IMR-90 (cell line): ENCODE data around the gene UBE2E2. TPM values are rescaled to one million over a fixed set of nuclear protein-coding genes. Genes with fewer than 3 reads are reported as not detected.

Experiments
- ATAC-seq: fragments of 200-7000 bp; cut with Tn5 transposase; 2 replicates; pipeline ENCODE4 v1.9.1; 2020; ENCODE audit warnings: low read depth, mild to moderate bottlenecking, moderate library complexity
- BruUV-seq: library from RNA; stranded (reverse); fragments of 400-500 nt; replicated peaks from 2 replicates; lab custom pipeline; 2021; lab: Mats Ljungman, UMichigan
- CTCF ChIA-PET: fragments of 300-600 bp; formaldehyde crosslinking; extraction: SDS; loops from one replicate; lab custom pipeline; 2021; ENCODE audit warnings: antibody characterized with exemption; lab: Yijun Ruan, JAX
- POLR2A ChIA-PET: fragments of 300-600 bp; sonication (Branson Sonifier 250); formaldehyde crosslinking; loops from one replicate; lab custom pipeline; 2022; ENCODE audit warnings: antibody characterized with exemption; ENCODE audit not compliant: unreplicated experiment; lab: Charles Lee
- DNase-seq: peaks from one replicate; pipeline ENCODE4 v3.0.0; 2013
- H2AFZ ChIP-seq: replicated peaks from 2 replicates; pipeline ENCODE3; 2013; ENCODE audit warnings: low read length, mild to moderate bottlenecking; ENCODE audit not compliant: poor library complexity
- H2AK5ac ChIP-seq: 2 replicates; pipeline ENCODE4 v1.6.1; 2013; ENCODE audit warnings: low read depth, low read length, inconsistent platforms
- H2AK9ac ChIP-seq: replicated peaks from 2 replicates; pipeline ENCODE3; 2013; ENCODE audit warnings: mild to moderate bottlenecking, low read depth, low read length, moderate library complexity; ENCODE audit not compliant: poor library complexity
- H2BK120ac ChIP-seq: 2 replicates; pipeline ENCODE4 v1.6.1; 2013; ENCODE audit warnings: low read depth, low read length, inconsistent platforms
- H2BK15ac ChIP-seq: 3 replicates; pipeline ENCODE4 v1.6.1; 2013; ENCODE audit warnings: low read depth, low read length, inconsistent platforms
- H2BK20ac ChIP-seq: 2 replicates; pipeline ENCODE4 v1.6.1; 2013; ENCODE audit warnings: low read depth, mild to moderate bottlenecking, inconsistent platforms, low read length, moderate library complexity
- H2BK5ac ChIP-seq: 2 replicates; pipeline ENCODE4 v1.6.1; 2013; ENCODE audit warnings: mild to moderate bottlenecking, low read depth, low read length, inconsistent platforms; ENCODE audit not compliant: poor library complexity, severe bottlenecking
- H3K14ac ChIP-seq: replicated peaks from 2 replicates; pipeline ENCODE4 v1.6.1; 2013; ENCODE audit warnings: low read depth, low read length, inconsistent platforms
- H3K18ac ChIP-seq: 2 replicates; pipeline ENCODE4 v1.6.1; 2013; ENCODE audit warnings: low read depth, low read length, control low read depth
- H3K23ac ChIP-seq: 2 replicates; pipeline ENCODE4 v1.6.1; 2013; ENCODE audit warnings: low read depth, low read length, inconsistent platforms
- H3K27ac ChIP-seq: 2 replicates; pipeline ENCODE4 v1.5.1; 2013; ENCODE audit warnings: mild to moderate bottlenecking, control low read depth, low read length; ENCODE audit not compliant: insufficient read depth
- H3K27me3 ChIP-seq: 2 replicates; pipeline ENCODE4 v1.6.1; 2013; ENCODE audit warnings: low read length; ENCODE audit not compliant: control insufficient read depth, insufficient read depth
- H3K36me3 ChIP-seq: 2 replicates; pipeline ENCODE4 v1.6.1; 2013; ENCODE audit warnings: low read length, mixed read lengths; ENCODE audit not compliant: control insufficient read depth, insufficient read depth
- H3K4ac ChIP-seq: 2 replicates; pipeline ENCODE4 v1.6.1; 2013; ENCODE audit warnings: low read depth, low read length, inconsistent platforms
- H3K4me1 ChIP-seq: 2 replicates; pipeline ENCODE4 v1.6.1; 2013; ENCODE audit warnings: low read length, mixed read lengths; ENCODE audit not compliant: control insufficient read depth, insufficient read depth
- H3K4me2 ChIP-seq: 2 replicates; pipeline ENCODE4 v1.6.1; 2013; ENCODE audit warnings: low read depth, mild to moderate bottlenecking, control low read depth, low read length, moderate library complexity
- H3K4me3 ChIP-seq: 2 replicates; pipeline ENCODE4 v1.5.1; 2013; ENCODE audit warnings: low read depth, mild to moderate bottlenecking, control low read depth, low read length, moderate library complexity; ENCODE audit not compliant: insufficient read depth
- H3K56ac ChIP-seq: 2 replicates; pipeline ENCODE4 v1.6.1; 2013; ENCODE audit warnings: low read length, inconsistent platforms; ENCODE audit not compliant: insufficient read depth; ENCODE audit errors: extremely low read depth
- H3K79me1 ChIP-seq, 2 experiments: 2 replicates each; pipeline ENCODE4 v1.6.1; 2013; ENCODE audit warnings: low read length in 2 of 2, inconsistent platforms in 1 of 2, low read depth in 1 of 2
- H3K9ac ChIP-seq: 2 replicates; pipeline ENCODE4 v1.6.1; 2013; ENCODE audit warnings: low read depth, low read length, control low read depth
- H3K9me1 ChIP-seq: 2 replicates; pipeline ENCODE4 v1.6.1; 2013; ENCODE audit warnings: low read length, inconsistent platforms; ENCODE audit not compliant: insufficient read depth
- H3K9me3 ChIP-seq: 2 replicates; pipeline ENCODE4 v1.6.1; 2013; ENCODE audit warnings: low read length; ENCODE audit not compliant: control insufficient read depth, insufficient read depth
- H4K20me1 ChIP-seq: 2 replicates; pipeline ENCODE4 v1.6.1; 2013; ENCODE audit warnings: low read length, inconsistent platforms; ENCODE audit not compliant: insufficient read depth
- H4K5ac ChIP-seq: 2 replicates; pipeline ENCODE4 v1.6.1; 2013; ENCODE audit warnings: mild to moderate bottlenecking, low read depth, low read length, control low read depth
- H4K8ac ChIP-seq, 2 experiments: 2 replicates each; pipeline ENCODE4 v1.6.1; 2013; ENCODE audit warnings: low read depth in 2 of 2, low read length in 2 of 2, control low read depth in 1 of 2, inconsistent platforms in 1 of 2
- H4K91ac ChIP-seq: 2 replicates; pipeline ENCODE4 v1.6.1; 2013; ENCODE audit warnings: low read depth, low read length, inconsistent platforms; ENCODE audit not compliant: insufficient read depth
- BHLHE40 ChIP-seq: fragments of 150-350 bp; IDR thresholded peaks from 2 replicates; pipeline ENCODE4 v1.6.1; 2016; ENCODE audit warnings: mild to moderate bottlenecking, low read depth, low read length
- MXI1 ChIP-seq: IDR thresholded peaks from 2 replicates; pipeline ENCODE4 v1.6.1; 2012; ENCODE audit warnings: low read depth, mild to moderate bottlenecking, low read length, moderate library complexity, borderline replicate concordance
- WGBS, 2 experiments: methylation state at CpG; one replicate each; pipeline versions ENCODE4 v1.1.5 to v1.1.7; 2013; ENCODE audit warnings: missing lambda C conversion rate in 2 of 2; ENCODE audit not compliant: insufficient read length in 1 of 2; ENCODE audit errors: extremely low coverage in 2 of 2; 5-methylcytosine and 5-hydroxymethylcytosine counted together
- dilution Hi-C: fragments of 300-500 bp; cut with HindIII; formaldehyde crosslinking; loops from one replicate; pipeline ENCODE4 v1.14.3; 2018; ENCODE audit warnings: low sequenced_read_pairs; ENCODE audit not compliant: unreplicated experiment
- in situ Hi-C: fragments of 300-500 bp; cut with MboI; formaldehyde crosslinking; loops from 3 replicates; pipeline ENCODE4 v1.14.3; 2019; ENCODE audit warnings: low sequenced_read_pairs, inconsistent platforms, mixed read lengths
- intact Hi-C: fragments of 100-400 bp; cut with micrococcal nuclease; formaldehyde crosslinking; loops from 2 replicates; pipeline ENCODE4 v1.10.0; 2022
- polyA plus RNA-seq, 3 experiments: library from polyadenylated mRNA; depleted of rRNA; stranded (reverse); fragments of >200 nt; gene quantifications; 2 replicates each; pipeline ENCODE4 v1.2.3, GENCODE V29; 2012; ENCODE audit warnings: low replicate concordance in 1 of 3
- total RNA-seq: library from RNA; depleted of rRNA; stranded (reverse); fragments of >200 nt; gene quantifications from 2 replicates; pipeline ENCODE4 v1.2.3, GENCODE V29; 2012
- TF ChIP-seq, protein P1 (sequence below): conservative IDR thresholded peaks from 2 replicates; pipeline ENCODE4 v1.5.1; 2012; ENCODE audit warnings: mild to moderate bottlenecking, low read depth, low read length, improper control_type of control experiment

Gene UBE2E2
- total and polyA plus RNA-seq, 2 of the 4 experiments (the other 2 are of a cell fraction) = 18.6 to 32.7 TPM

DNA sequence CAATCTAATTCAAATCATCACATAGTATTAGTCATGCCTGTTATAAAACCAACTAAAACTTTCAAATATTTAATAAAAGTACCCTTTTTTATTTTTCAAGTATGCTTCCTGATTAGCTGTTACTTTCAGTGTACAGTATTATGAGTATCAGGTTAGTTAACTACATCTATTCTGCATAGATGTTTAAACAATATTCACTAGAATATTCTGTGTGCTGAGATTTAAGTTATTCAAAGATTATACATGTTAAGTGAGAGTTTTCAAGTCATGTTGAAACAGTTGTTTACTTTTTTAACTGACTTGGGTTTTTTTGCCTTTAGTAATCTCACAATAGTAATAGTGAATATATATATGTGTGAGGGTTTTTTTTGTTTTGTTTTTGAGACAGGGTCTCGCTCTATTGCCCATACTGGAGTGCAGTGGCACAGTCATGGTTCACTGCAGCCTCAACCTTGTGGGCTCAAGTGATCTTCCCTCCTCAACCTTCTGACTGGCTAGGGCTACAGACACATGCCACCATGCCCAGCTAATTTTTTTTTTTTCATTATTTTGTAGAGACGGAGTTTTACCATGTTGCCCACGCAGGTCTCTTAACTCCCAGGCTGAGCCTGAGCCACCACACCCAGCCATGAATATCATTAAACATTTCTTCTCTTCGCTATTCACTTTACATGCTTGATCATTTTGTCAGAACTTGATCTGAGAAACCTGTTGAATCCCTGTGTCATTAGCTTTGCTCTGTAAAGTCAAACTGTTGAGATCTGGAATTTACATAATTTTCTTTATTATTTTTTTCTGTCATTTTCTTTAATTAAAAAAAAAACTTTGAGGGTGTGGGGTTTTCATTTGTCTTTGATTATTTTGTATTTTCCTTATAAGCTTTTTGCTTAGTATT, 316.4 kb downstream of the UBE2E2 start:
- no peak overlapping the region for H4K5ac ChIP-seq
- H4K8ac ChIP-seq = no peak overlapping the region
- no peak overlapping the region for H2BK5ac ChIP-seq
- no peak overlapping the region for H3K4me2 ChIP-seq
- no peak overlapping the region for H2BK120ac ChIP-seq
- H2AFZ ChIP-seq = no peak overlapping the region
- no peak overlapping the region for H3K9ac ChIP-seq
- H3K4me1 ChIP-seq = peaks cover 2% of the 10 kb centered on the region; the same call in 1 of the 2 replicates
- intact Hi-C loops (loop anchor here (10.0 kb wide), 1 partner anchor 1145 kb away; no protein-coding TSS in a partner anchor), in situ Hi-C loops (no loop called here), dilution Hi-C loops (no loop called here)
- H3K27ac ChIP-seq = no peak overlapping the region
- H4K91ac ChIP-seq = no peak overlapping the region
- no peak overlapping the region for H3K23ac ChIP-seq
- no peak overlapping the region for H2AK9ac ChIP-seq
- H3K18ac ChIP-seq = no peak overlapping the region
- H4K20me1 ChIP-seq = no peaks in the 10 kb centered on the region
- DNase-seq (no peak), ATAC-seq (no peak)
- H3K36me3 ChIP-seq = no peaks in the 10 kb centered on the region
- ChIA-PET CTCF (interaction anchor here (0.6 to 1.1 kb wide), 2 partner anchors 215 to 324 kb away, joined by 3 read pairs; no protein-coding TSS in a partner anchor), POLR2A (no interaction called here)
- TF ChIP-seq MXI1 = no peak
- TF ChIP-seq BHLHE40 = no peak
- TF ChIP-seq, protein P1, sequence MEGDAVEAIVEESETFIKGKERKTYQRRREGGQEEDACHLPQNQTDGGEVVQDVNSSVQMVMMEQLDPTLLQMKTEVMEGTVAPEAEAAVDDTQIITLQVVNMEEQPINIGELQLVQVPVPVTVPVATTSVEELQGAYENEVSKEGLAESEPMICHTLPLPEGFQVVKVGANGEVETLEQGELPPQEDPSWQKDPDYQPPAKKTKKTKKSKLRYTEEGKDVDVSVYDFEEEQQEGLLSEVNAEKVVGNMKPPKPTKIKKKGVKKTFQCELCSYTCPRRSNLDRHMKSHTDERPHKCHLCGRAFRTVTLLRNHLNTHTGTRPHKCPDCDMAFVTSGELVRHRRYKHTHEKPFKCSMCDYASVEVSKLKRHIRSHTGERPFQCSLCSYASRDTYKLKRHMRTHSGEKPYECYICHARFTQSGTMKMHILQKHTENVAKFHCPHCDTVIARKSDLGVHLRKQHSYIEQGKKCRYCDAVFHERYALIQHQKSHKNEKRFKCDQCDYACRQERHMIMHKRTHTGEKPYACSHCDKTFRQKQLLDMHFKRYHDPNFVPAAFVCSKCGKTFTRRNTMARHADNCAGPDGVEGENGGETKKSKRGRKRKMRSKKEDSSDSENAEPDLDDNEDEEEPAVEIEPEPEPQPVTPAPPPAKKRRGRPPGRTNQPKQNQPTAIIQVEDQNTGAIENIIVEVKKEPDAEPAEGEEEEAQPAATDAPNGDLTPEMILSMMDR = no peak
- no peaks in the 10 kb centered on the region for H3K9me3 ChIP-seq
- no peak overlapping the region for H3K56ac ChIP-seq
- no peak overlapping the region for H2BK15ac ChIP-seq
- no peak overlapping the region for H3K14ac ChIP-seq
- no CpG with 5 or more reads among the region's 4 CpGs for WGBS, 2 experiments
- no peak overlapping the region for H3K4ac ChIP-seq
- no TSS peak for BruUV-seq
- no peak overlapping the region for H3K4me3 ChIP-seq
- no peaks in the 10 kb centered on the region for H3K79me1 ChIP-seq
- peaks cover 4% of the 10 kb centered on the region; the same call in 1 of the 2 replicates for H3K9me1 ChIP-seq
- H2AK5ac ChIP-seq = no peak overlapping the region
- H3K27me3 ChIP-seq = no peaks in the 10 kb centered on the region
- no peak overlapping the region for H2BK20ac ChIP-seq
